Neural progenitor cell (in vitro differentiated cells): ENCODE data around the gene PCSK9. TPM values are rescaled to one million over a fixed set of nuclear protein-coding genes. Genes with fewer than 3 reads are reported as not detected.
"Not testable (repeated sequence)": the region's sequence is repeated elsewhere in the genome, so short reads cannot be mapped to it uniquely, and the experiment has no call there.

Experiments
- DNase-seq: peaks from one replicate; pipeline ENCODE4 v3.0.0-alpha.2; 2016; ENCODE audit warnings: low spot score
- H2AFZ ChIP-seq: fragments of 200-600 bp; sonication (generic); replicated peaks from 2 replicates; pipeline ENCODE4 v1.6.1; 2016; ENCODE audit warnings: antibody characterized with exemption
- H3F3A ChIP-seq: fragments of 200-600 bp; sonication (generic); 2 replicates; pipeline ENCODE4 v1.6.1; 2016; ENCODE audit warnings: antibody characterized with exemption, low read depth
- H3K27ac ChIP-seq: fragments of 200-600 bp; sonication (generic); 2 replicates; pipeline ENCODE4 v1.5.1; 2016; ENCODE audit warnings: mild to moderate bottlenecking
- H3K27me3 ChIP-seq: fragments of 200-600 bp; sonication (generic); 2 replicates; pipeline ENCODE4 v1.6.1; 2016; ENCODE audit warnings: mild to moderate bottlenecking, moderate library complexity
- H3K36me3 ChIP-seq: fragments of 200-600 bp; sonication (generic); 2 replicates; pipeline ENCODE4 v1.5.1; 2016
- H3K4me1 ChIP-seq: fragments of 200-600 bp; sonication (generic); 2 replicates; pipeline ENCODE4 v1.6.1; 2016; ENCODE audit warnings: mixed run types
- H3K4me2 ChIP-seq: fragments of 200-600 bp; sonication (generic); 2 replicates; pipeline ENCODE4 v1.6.1; 2016
- H3K4me3 ChIP-seq: fragments of 200-600 bp; sonication (generic); 2 replicates; pipeline ENCODE4 v1.5.1; 2016
- H3K79me2 ChIP-seq: fragments of 200-600 bp; sonication (generic); 2 replicates; pipeline ENCODE4 v1.6.1; 2016; ENCODE audit warnings: low read depth
- H3K9ac ChIP-seq: fragments of 200-600 bp; sonication (generic); 2 replicates; pipeline ENCODE4 v1.6.1; 2016
- H3K9me3 ChIP-seq: fragments of 200-600 bp; sonication (generic); 2 replicates; pipeline ENCODE4 v1.5.1; 2016; ENCODE audit warnings: low read depth
- H4K20me1 ChIP-seq: fragments of 200-600 bp; sonication (generic); 2 replicates; pipeline ENCODE4 v1.6.1; 2016; ENCODE audit warnings: low read depth
- H3K27ac Mint-ChIP-seq: 3 replicates; pipeline ENCODE4 v1.8.0; 2021; ENCODE audit warnings: mixed read lengths
- H3K27me3 Mint-ChIP-seq: 2 replicates; pipeline ENCODE4 v1.8.0; 2022; ENCODE audit warnings: low read depth, mild to moderate bottlenecking, inconsistent platforms, moderate library complexity, mixed read lengths; ENCODE audit not compliant: insufficient read depth
- H3K36me3 Mint-ChIP-seq: 3 replicates; pipeline ENCODE4 v1.8.0; 2021; ENCODE audit warnings: mixed read lengths
- H3K4me1 Mint-ChIP-seq: 3 replicates; pipeline ENCODE4 v1.8.0; 2021; ENCODE audit warnings: mixed read lengths
- H3K4me3 Mint-ChIP-seq: 3 replicates; pipeline ENCODE4 v1.8.0; 2021; ENCODE audit warnings: mild to moderate bottlenecking, moderate library complexity, mixed read lengths
- H3K9me3 Mint-ChIP-seq: 3 replicates; pipeline ENCODE4 v1.8.0; 2020; ENCODE audit warnings: mixed read lengths
- CTCF ChIP-seq: fragments of 200-600 bp; sonication (generic); IDR thresholded peaks from 2 replicates; pipeline ENCODE4 v1.5.1; 2017; ENCODE audit warnings: antibody characterized with exemption, mild to moderate bottlenecking
- EZH2 ChIP-seq: fragments of 200-600 bp; sonication (generic); IDR thresholded peaks from 2 replicates; pipeline ENCODE4 v1.6.1; 2017; ENCODE audit warnings: antibody characterized with exemption, mild to moderate bottlenecking, moderate library complexity
- EZH2phosphoT487 ChIP-seq: fragments of 200-600 bp; sonication (generic); IDR thresholded peaks from 2 replicates; pipeline ENCODE4 v1.6.1; 2017; ENCODE audit warnings: antibody characterized with exemption
- total RNA-seq: library from RNA; depleted of rRNA; stranded (reverse); fragments of >200 nt; gene quantifications from 2 replicates; pipeline ENCODE4 v1.2.3, GENCODE V29; 2015; ENCODE audit warnings: low replicate concordance

The PCSK9 gene
- total RNA-seq, 1 donor from 2014 or later, result 4.5 TPM

- H3K36me3 ChIP-seq, H3K4me2 ChIP-seq, H2AFZ ChIP-seq, H3K27me3 ChIP-seq, DNase-seq, H3K79me2 ChIP-seq, H3K27ac ChIP-seq, H3K4me3 Mint-ChIP-seq, H3K36me3 Mint-ChIP-seq, H3K9me3 ChIP-seq, H3K4me3 ChIP-seq, H4K20me1 ChIP-seq, H3K9ac ChIP-seq, H3K27ac Mint-ChIP-seq: not testable (repeated sequence)
- Histone ChIP-seq H3F3A (peaks cover 16% of the 10 kb centered on the region), H3K4me1 (peaks cover 12% of the 10 kb centered on the region)
- Mint-ChIP-seq H3K9me3 (peaks cover 17% of the 10 kb centered on the region), H3K4me1 (peaks cover 17% of the 10 kb centered on the region), H3K27me3 (peaks cover 13% of the 10 kb centered on the region)
Measured at GRCh38 chr1:55031098-55031497, 8.2 kb upstream of the PCSK9 start.

- H4K20me1 ChIP-seq, result no peaks in the 10 kb centered on the region
Measured at GRCh38 chr1:55033265-55033614, 6.1 kb upstream of the PCSK9 start.

GRCh38 chr1:55034476-55035133 is 4.7 kb upstream of the PCSK9 start:
- no peak overlapping the region for H2AFZ ChIP-seq
- Mint-ChIP-seq H3K9me3 (peaks cover 17% of the 10 kb centered on the region), H3K27ac (no peak overlapping the region), H3K4me3 (no peak overlapping the region), H3K36me3 (peaks cover 2% of the 10 kb centered on the region), H3K27me3 (peaks cover 41% of the 10 kb centered on the region), H3K4me1 (peaks cover 27% of the 10 kb centered on the region)
- H3K27ac ChIP-seq, result no peak overlapping the region
- peaks cover 16% of the 10 kb centered on the region for H3F3A ChIP-seq
- H3K36me3 ChIP-seq, result no peaks in the 10 kb centered on the region
- no peak for TF ChIP-seq CTCF
- TF ChIP-seq EZH2, result no peak
- no peak for TF ChIP-seq EZH2phosphoT487
- H3K4me2 ChIP-seq, result no peak overlapping the region
- H3K79me2 ChIP-seq, result no peaks in the 10 kb centered on the region
- H3K4me3 ChIP-seq, result no peak overlapping the region
- H3K27me3 ChIP-seq, result peaks cover 26% of the 10 kb centered on the region
- peaks cover 13% of the 10 kb centered on the region for H3K4me1 ChIP-seq
- no peak overlapping the region for H3K9ac ChIP-seq
- DNase-seq, result no peak
- no peaks in the 10 kb centered on the region for H4K20me1 ChIP-seq
- no peaks in the 10 kb centered on the region for H3K9me3 ChIP-seq

More at GRCh38 chr1:55033265-55033614, 6.1 kb upstream of the PCSK9 start:
- peaks cover 21% of the 10 kb centered on the region for H3K4me1 Mint-ChIP-seq
- peaks cover 12% of the 10 kb centered on the region for H3K4me1 ChIP-seq
- no peak overlapping the region for H2AFZ ChIP-seq
- TF ChIP-seq EZH2 (no peak), CTCF (no peak), EZH2phosphoT487 (no peak)
- H3K4me3 ChIP-seq, result no peak overlapping the region
- H3K36me3 ChIP-seq, result no peaks in the 10 kb centered on the region
- H3K27ac ChIP-seq, result peak overlapping the region; percentile 75
- H3K4me3 Mint-ChIP-seq, result peak overlapping the region; percentile 5
- no peaks in the 10 kb centered on the region for H3K79me2 ChIP-seq
- peak overlapping the region; percentile 72 for H3K27ac Mint-ChIP-seq
- no peaks in the 10 kb centered on the region for H3K9me3 ChIP-seq
- peaks cover 28% of the 10 kb centered on the region for H3K27me3 Mint-ChIP-seq
- H3K9me3 Mint-ChIP-seq, result peaks cover 17% of the 10 kb centered on the region
- H3K36me3 Mint-ChIP-seq, result peaks cover 2% of the 10 kb centered on the region
- peaks cover 16% of the 10 kb centered on the region for H3F3A ChIP-seq
- H3K4me2 ChIP-seq, result peak overlapping the region; percentile 17
- peaks cover 13% of the 10 kb centered on the region for H3K27me3 ChIP-seq
- no peak for DNase-seq
- H3K9ac ChIP-seq, result no peak overlapping the region

GRCh38 chr1:55035904-55036303 is 3.4 kb upstream of the PCSK9 start:
- DNase-seq, result no peak
- H3K4me1 Mint-ChIP-seq, result peaks cover 32% of the 10 kb centered on the region
- Histone ChIP-seq H3K9me3 (no peaks in the 10 kb centered on the region), H3K9ac (no peak overlapping the region), H3F3A (peaks cover 16% of the 10 kb centered on the region), H3K4me1 (peaks cover 21% of the 10 kb centered on the region), H3K4me2 (no peak overlapping the region), H2AFZ (no peak overlapping the region), H3K36me3 (no peaks in the 10 kb centered on the region), H3K4me3 (no peak overlapping the region), H3K27ac (no peak overlapping the region), H3K27me3 (peaks cover 39% of the 10 kb centered on the region), H3K79me2 (no peaks in the 10 kb centered on the region), H4K20me1 (peaks cover 1% of the 10 kb centered on the region)
- H3K9me3 Mint-ChIP-seq, result peaks cover 12% of the 10 kb centered on the region
- peaks cover 2% of the 10 kb centered on the region for H3K36me3 Mint-ChIP-seq
- TF ChIP-seq EZH2phosphoT487, result no peak
- TF ChIP-seq EZH2, result no peak
- no peak for TF ChIP-seq CTCF
- peaks cover 51% of the 10 kb centered on the region for H3K27me3 Mint-ChIP-seq
- no peak overlapping the region for H3K27ac Mint-ChIP-seq
- H3K4me3 Mint-ChIP-seq, result no peak overlapping the region
